ENCODE results near the gene PLA2R1. TPM values are rescaled to one million over a fixed set of nuclear protein-coding genes. Genes with fewer than 3 reads are reported as not detected.
"Not testable (repeated sequence)": the region's sequence is repeated elsewhere in the genome, so short reads cannot be mapped to it uniquely, and the experiment has no call there.

The PLA2R1 gene
- total RNA-seq, 1 experiment from 2014 or later: 0.48 TPM

GRCh38 chr2:159968279-159968900, 94.0 kb downstream of the PLA2R1 start:
- no peak overlapping the region for H3K4me3 ChIP-seq (ENCODE audit: insufficient read depth, low read depth, low read length)
- H3K36me3 ChIP-seq (replicated peaks; ENCODE audit: control insufficient read depth, insufficient read depth, low read length): no peaks in the 10 kb centered on the region
- peak; percentile 19 for DNase-seq
- H3K27me3 ChIP-seq (ENCODE audit: control insufficient read depth, insufficient read depth, low read length): no peaks in the 10 kb centered on the region

GRCh38 chr2:159963700-159964099, 98.7 kb downstream of the PLA2R1 start:
- Histone ChIP-seq H3K4me3 (ENCODE audit: insufficient read depth, low read depth, low read length) (no peak overlapping the region), H3K27me3 (ENCODE audit: control insufficient read depth, insufficient read depth, low read length) (no peaks in the 10 kb centered on the region), H3K36me3 (replicated peaks; ENCODE audit: control insufficient read depth, insufficient read depth, low read length) (no peaks in the 10 kb centered on the region)
- no peak for DNase-seq

- DNase-seq; H3K4me3 ChIP-seq (ENCODE audit: insufficient read depth, low read depth, low read length); H3K36me3 ChIP-seq (replicated peaks; ENCODE audit: control insufficient read depth, insufficient read depth, low read length); H3K27me3 ChIP-seq (ENCODE audit: control insufficient read depth, insufficient read depth, low read length): not testable (repeated sequence)
These were observed 99.9 kb downstream of the PLA2R1 start for GRCh38 chr2:159962513-159962912.

- no peak for DNase-seq
These were observed 101.0 kb downstream of the PLA2R1 start for GRCh38 chr2:159961451-159961850.

GRCh38 chr2:159961037-159961436, 101.4 kb downstream of the PLA2R1 start:
- Histone ChIP-seq H3K4me3 (ENCODE audit: insufficient read depth, low read depth, low read length) (no peak overlapping the region), H3K36me3 (replicated peaks; ENCODE audit: control insufficient read depth, insufficient read depth, low read length) (no peaks in the 10 kb centered on the region), H3K27me3 (ENCODE audit: control insufficient read depth, insufficient read depth, low read length) (no peaks in the 10 kb centered on the region)
- no peak for DNase-seq

More at GRCh38 chr2:159961451-159961850, 101.0 kb downstream of the PLA2R1 start:
- Histone ChIP-seq H3K4me3 (ENCODE audit: insufficient read depth, low read depth, low read length) (no peak overlapping the region), H3K36me3 (replicated peaks; ENCODE audit: control insufficient read depth, insufficient read depth, low read length) (no peaks in the 10 kb centered on the region), H3K27me3 (ENCODE audit: control insufficient read depth, insufficient read depth, low read length) (no peaks in the 10 kb centered on the region)

- Histone ChIP-seq H3K4me3 (ENCODE audit: insufficient read depth, low read depth, low read length) (no peak overlapping the region), H3K27me3 (ENCODE audit: control insufficient read depth, insufficient read depth, low read length) (no peaks in the 10 kb centered on the region), H3K36me3 (replicated peaks; ENCODE audit: control insufficient read depth, insufficient read depth, low read length) (no peaks in the 10 kb centered on the region)
- DNase-seq: no peak
These were observed 102.0 kb downstream of the PLA2R1 start for GRCh38 chr2:159960414-159960813.

- H3K4me3 ChIP-seq (ENCODE audit: insufficient read depth, low read depth, low read length): no peak overlapping the region
- DNase-seq: no peak
- no peaks in the 10 kb centered on the region for H3K27me3 ChIP-seq (ENCODE audit: control insufficient read depth, insufficient read depth, low read length)
- no peaks in the 10 kb centered on the region for H3K36me3 ChIP-seq (replicated peaks; ENCODE audit: control insufficient read depth, insufficient read depth, low read length)
These were observed 103.3 kb downstream of the PLA2R1 start for GRCh38 chr2:159959136-159959535.

- DNase-seq: no peak
- Histone ChIP-seq H3K27me3 (ENCODE audit: control insufficient read depth, insufficient read depth, low read length) (no peaks in the 10 kb centered on the region), H3K36me3 (replicated peaks; ENCODE audit: control insufficient read depth, insufficient read depth, low read length) (no peaks in the 10 kb centered on the region), H3K4me3 (ENCODE audit: insufficient read depth, low read depth, low read length) (no peak overlapping the region)
These were observed 109.1 kb downstream of the PLA2R1 start for GRCh38 chr2:159953136-159953823.

GRCh38 chr2:159946326-159946999, 116.0 kb downstream of the PLA2R1 start:
- Histone ChIP-seq H3K4me3 (ENCODE audit: insufficient read depth, low read depth, low read length) (no peak overlapping the region), H3K27me3 (ENCODE audit: control insufficient read depth, insufficient read depth, low read length) (no peaks in the 10 kb centered on the region), H3K36me3 (replicated peaks; ENCODE audit: control insufficient read depth, insufficient read depth, low read length) (no peaks in the 10 kb centered on the region)
- no peak for DNase-seq

GRCh38 chr2:159944874-159945273, 117.5 kb downstream of the PLA2R1 start:
- no peaks in the 10 kb centered on the region for H3K27me3 ChIP-seq (ENCODE audit: control insufficient read depth, insufficient read depth, low read length)
- no peak overlapping the region for H3K4me3 ChIP-seq (ENCODE audit: insufficient read depth, low read depth, low read length)
- no peak for DNase-seq
- no peaks in the 10 kb centered on the region for H3K36me3 ChIP-seq (replicated peaks; ENCODE audit: control insufficient read depth, insufficient read depth, low read length)

GRCh38 chr2:159942146-159942545, 120.3 kb downstream of the PLA2R1 start:
- H3K36me3 ChIP-seq (replicated peaks; ENCODE audit: control insufficient read depth, insufficient read depth, low read length): no peaks in the 10 kb centered on the region
- H3K4me3 ChIP-seq (ENCODE audit: insufficient read depth, low read depth, low read length): no peak overlapping the region
- no peak for DNase-seq
- no peaks in the 10 kb centered on the region for H3K27me3 ChIP-seq (ENCODE audit: control insufficient read depth, insufficient read depth, low read length)

- Histone ChIP-seq H3K36me3 (replicated peaks; ENCODE audit: control insufficient read depth, insufficient read depth, low read length) (no peaks in the 10 kb centered on the region), H3K27me3 (ENCODE audit: control insufficient read depth, insufficient read depth, low read length) (no peaks in the 10 kb centered on the region), H3K4me3 (ENCODE audit: insufficient read depth, low read depth, low read length) (no peak overlapping the region)
- no peak for DNase-seq
These were observed 120.7 kb downstream of the PLA2R1 start for GRCh38 chr2:159941729-159942128.

- Histone ChIP-seq H3K4me3 (ENCODE audit: insufficient read depth, low read depth, low read length) (no peak overlapping the region), H3K27me3 (ENCODE audit: control insufficient read depth, insufficient read depth, low read length) (no peaks in the 10 kb centered on the region), H3K36me3 (replicated peaks; ENCODE audit: control insufficient read depth, insufficient read depth, low read length) (no peaks in the 10 kb centered on the region)
- no peak for DNase-seq
These were observed 122.5 kb downstream of the PLA2R1 start for GRCh38 chr2:159939946-159940345.

- H3K4me3 ChIP-seq (ENCODE audit: insufficient read depth, low read depth, low read length): no peak overlapping the region
- no peak for DNase-seq
- no peaks in the 10 kb centered on the region for H3K27me3 ChIP-seq (ENCODE audit: control insufficient read depth, insufficient read depth, low read length)
- no peaks in the 10 kb centered on the region for H3K36me3 ChIP-seq (replicated peaks; ENCODE audit: control insufficient read depth, insufficient read depth, low read length)
These were observed 124.0 kb downstream of the PLA2R1 start for GRCh38 chr2:159938395-159938794.

- Histone ChIP-seq H3K4me3 (ENCODE audit: insufficient read depth, low read depth, low read length) (no peak overlapping the region), H3K36me3 (replicated peaks; ENCODE audit: control insufficient read depth, insufficient read depth, low read length) (no peaks in the 10 kb centered on the region), H3K27me3 (ENCODE audit: control insufficient read depth, insufficient read depth, low read length) (no peaks in the 10 kb centered on the region)
- no peak for DNase-seq
These were observed 125.9 kb downstream of the PLA2R1 start for GRCh38 chr2:159936471-159936870.
